NCI-H526 treated with DMSO at 0.1 percent for 48 hours (cell line): ENCODE results near the gene HDDC2.
"Not testable (repeated sequence)": the region's sequence is repeated elsewhere in the genome, so short reads cannot be mapped to it uniquely, and the experiment has no call there.

Experiments
- DNase-seq: peaks from one replicate; lab custom pipeline; 2025; lab: John Stamatoyannopoulos, UW

HDDC2 gene

DNA sequence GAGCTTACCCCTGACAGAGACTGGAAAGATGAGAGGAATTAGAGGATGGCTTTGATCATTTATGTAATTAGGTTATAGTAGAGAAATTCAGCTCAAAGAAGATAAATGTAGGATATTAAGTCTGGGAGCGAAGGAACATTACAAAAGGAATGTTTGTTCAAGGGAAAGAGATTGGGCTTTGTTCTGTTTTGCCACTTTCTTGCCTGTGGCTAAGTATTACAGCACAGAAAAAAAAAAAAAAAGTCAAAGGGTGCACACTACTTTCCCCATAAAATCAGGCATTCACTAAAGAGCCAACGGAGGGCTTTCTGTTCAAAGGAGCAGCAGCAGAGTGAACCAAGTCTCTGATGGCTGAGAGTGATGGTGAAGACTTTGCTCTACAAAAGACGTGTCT is 5.0 kb upstream of the HDDC2 start:
- DNase-seq = no peak

DNA sequence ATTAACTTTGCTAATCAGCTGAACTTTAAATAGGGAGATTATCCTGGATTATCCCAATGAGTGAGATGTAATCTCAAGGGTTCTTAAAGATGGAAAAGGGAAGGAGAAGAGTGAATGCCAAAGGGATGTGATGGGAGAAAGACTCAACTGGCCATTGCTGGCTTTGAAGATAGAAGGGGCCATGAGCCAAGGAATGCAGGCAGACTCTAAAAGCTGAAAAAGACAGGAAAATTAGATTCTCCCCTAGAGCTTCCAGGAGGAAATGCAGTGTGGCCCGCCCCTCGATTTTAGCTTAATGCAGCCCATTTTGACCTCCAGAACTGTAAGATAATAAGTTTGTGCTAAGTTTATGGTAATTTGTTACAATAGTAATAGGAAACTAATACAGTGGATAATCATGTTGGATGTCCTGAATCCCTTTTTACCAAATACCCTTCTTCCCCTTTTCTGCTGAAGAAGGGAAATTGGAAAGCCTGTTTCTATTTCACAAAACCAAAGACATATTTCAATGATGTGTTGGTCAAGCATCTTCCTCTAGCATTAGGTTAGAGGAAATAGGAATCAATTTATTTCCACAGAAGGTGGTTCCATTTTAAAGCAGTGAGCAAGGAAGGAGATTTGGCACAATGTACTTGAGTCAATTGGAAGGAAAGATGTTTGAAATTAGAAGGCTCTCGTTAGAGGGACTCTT is 3.3 kb upstream of the HDDC2 start:
- no peak for DNase-seq

GRCh38 chr6:125303512-125303854 is 1.7 kb upstream of the HDDC2 start:
- DNase-seq = no peak

DNA sequence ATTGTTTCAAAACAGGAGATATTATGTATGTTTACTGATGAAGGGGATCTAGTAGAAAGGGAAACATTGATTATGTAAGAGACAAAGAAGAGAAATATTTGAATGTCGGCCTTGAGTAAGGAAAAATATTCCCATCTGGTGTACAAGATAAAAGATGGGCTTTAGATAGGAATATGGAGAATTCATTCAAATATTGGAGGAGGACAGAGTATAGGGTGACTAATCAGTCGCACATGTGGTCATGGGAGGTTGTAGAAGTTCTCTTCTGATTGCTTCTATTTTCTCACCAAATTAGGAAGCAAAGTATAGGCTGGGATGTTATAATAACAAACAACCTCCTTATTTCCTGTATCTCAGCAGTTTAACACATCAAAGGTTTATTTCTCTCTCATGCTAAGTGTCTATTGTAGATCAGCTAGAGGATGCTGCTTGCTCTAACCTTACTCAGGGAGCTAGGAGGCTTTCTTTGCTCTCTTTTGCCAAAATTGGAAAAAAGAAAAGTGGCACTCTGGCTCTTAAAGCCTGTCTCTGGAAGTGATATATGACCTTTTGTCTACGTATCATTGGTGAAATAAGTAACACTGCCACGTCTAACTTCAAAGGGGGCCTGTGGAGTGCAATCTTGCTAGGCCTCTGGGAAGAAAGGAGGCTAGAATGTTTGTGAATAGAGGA is 1.2 kb upstream of the HDDC2 start:
- DNase-seq = no peak

DNA sequence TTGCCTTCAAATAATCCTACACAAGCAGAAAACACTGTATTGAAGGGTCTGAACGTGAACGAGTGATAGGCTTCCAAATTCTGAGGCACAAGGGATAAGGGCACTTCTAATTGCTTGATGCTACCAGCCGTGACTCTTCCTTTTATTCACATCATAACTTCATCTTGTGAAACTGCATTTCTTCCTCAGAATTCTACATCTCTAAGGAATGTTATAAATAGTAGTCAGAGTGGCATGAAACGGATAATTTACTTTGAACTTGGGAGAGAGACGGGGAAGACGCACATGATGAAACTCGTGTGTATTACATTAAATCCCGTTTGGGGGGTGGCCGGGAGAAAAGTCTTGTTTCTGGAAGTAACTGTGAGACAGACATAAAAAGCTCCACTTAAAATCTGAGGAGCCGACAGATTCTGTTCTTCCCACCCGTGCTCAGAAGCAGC is 754 bp downstream of the HDDC2 start:
- no peak for DNase-seq

- no peak for DNase-seq
These were observed 2.5 kb downstream of the HDDC2 start for GRCh38 chr6:125299257-125299656.

- no peak for DNase-seq
These were observed 5.3 kb downstream of the HDDC2 start for GRCh38 chr6:125296471-125296870.

DNA sequence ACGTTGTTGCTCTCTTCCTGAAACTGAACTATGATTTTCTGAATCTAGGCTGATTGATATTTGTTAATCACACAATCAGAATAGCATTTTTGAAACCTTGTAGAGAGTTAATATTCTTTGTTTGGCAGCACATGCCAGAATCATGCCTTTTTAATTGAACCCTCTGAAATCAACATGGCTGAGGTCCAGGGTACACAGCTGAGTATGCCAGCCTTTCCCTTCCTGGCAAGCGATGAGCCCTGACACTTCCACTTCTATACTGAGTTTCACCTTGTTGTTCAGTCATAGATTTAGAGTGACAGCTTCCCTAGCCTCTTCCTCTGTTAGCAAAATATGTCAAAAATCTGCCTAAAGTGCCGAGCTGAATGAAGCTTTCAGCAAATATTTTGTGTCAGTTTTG is 6.8 kb downstream of the HDDC2 start:
- no peak for DNase-seq

- no peak for DNase-seq
These were observed 7.7 kb downstream of the HDDC2 start for GRCh38 chr6:125294036-125294435.

DNA sequence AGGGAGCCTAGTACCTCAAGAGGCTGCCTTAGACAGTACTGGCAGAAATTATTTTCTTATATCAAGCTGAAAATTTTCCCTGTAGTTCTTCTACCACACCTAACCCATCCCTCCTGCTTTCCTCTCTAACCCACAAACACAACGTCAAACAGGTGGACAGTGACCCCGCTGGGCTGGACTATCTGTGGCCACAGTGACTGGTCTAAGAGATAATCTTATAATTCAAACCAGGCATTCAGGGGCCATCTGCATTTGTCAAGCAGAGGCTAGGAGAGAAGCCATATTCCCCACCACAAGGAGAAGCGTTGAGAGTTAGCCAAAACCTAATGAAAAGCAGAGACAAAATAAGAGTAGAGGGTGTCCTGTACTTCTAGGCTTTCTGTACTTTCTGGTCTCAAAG is 8.2 kb downstream of the HDDC2 start:
- no peak for DNase-seq

GRCh38 chr6:125287718-125288117 is 14.0 kb downstream of the HDDC2 start:
- no peak for DNase-seq

- DNase-seq = no peak
These were observed 15.8 kb downstream of the HDDC2 start for GRCh38 chr6:125285936-125286335.

DNA sequence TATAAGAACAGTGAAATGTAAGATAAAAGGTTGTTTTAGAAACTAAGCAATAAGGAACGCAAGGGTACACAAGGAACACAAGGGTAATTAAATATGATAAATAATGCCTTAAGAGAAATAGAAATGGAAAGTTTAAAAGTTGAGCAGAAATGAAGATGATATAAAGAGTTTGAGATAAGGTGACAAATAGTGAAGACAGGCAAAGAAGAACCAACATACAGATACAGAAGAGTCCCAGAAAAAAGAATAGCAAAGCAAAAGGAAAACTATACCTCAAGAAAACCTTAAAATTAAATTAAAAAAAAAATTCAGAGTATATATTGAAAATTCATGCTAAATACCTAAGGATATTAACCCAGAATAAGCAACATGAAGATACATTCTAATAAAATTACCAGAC is 16.4 kb downstream of the HDDC2 start:
- no peak for DNase-seq

- not testable (repeated sequence) for DNase-seq
These were observed 19.3 kb downstream of the HDDC2 start for GRCh38 chr6:125282470-125282869.

GRCh38 chr6:125280370-125281035 is 21.3 kb downstream of the HDDC2 start:
- not testable (repeated sequence) for DNase-seq

DNA sequence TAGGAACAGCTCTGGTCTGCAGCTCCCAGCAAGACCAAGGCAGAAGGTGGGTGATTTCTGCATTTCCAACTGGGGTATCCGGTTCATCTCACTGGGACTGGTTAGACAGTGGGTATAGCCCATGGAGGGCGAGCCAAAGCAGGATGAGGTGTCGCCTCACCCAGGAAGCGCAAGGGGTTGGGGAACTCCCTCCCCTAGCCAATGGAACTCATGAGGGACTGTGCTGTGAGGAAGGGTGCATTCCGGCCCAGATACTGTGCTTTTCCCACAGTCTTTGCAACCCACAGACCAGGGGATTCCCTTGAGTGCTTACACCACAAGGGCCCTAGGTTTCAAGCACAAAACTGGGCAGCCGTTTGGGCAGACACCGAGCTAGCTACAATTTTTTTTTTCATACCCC is 21.8 kb downstream of the HDDC2 start:
- no peak for DNase-seq

DNA sequence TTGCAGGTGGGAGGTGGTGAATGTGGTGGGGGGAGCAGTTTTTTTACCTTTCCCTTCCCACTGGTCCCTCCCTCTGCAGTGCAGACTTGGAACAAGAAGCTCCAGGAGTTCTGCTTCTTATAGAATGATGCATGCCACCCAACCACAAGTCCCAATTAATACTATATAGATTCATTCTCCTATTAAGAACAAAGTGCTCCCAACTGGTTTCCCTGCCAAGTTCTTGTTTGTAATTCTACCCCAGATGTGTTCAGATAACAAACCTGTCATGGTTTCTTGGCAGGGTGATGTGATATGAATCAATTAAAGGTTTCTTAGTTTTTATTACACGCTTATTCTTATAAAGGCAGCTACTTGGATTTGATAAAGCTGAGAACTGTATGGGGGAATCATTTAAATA is 23.9 kb downstream of the HDDC2 start:
- DNase-seq = no peak

DNA sequence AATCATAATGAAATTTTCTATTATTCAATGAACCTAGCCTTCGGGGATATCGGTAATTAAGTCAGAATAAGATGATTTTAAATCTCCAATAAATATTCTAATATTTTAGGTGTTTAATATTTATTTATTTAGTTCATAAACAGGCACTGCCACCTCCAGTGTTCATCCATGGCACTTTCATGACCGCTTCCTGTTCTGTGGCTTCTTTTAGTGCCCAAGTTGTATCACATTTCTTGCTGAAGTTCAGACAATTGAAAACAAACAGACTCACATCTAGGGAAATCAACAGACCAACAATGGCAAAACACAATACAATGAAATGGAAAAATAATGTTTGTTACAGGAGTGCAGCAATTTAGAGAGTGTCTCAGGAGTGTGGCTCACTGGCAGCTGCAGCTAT is 26.0 kb downstream of the HDDC2 start:
- no peak for DNase-seq

GRCh38 chr6:125274935-125275334 is 26.8 kb downstream of the HDDC2 start:
- no peak for DNase-seq

GRCh38 chr6:125273965-125274364 is 27.8 kb downstream of the HDDC2 start:
- no peak for DNase-seq

DNA sequence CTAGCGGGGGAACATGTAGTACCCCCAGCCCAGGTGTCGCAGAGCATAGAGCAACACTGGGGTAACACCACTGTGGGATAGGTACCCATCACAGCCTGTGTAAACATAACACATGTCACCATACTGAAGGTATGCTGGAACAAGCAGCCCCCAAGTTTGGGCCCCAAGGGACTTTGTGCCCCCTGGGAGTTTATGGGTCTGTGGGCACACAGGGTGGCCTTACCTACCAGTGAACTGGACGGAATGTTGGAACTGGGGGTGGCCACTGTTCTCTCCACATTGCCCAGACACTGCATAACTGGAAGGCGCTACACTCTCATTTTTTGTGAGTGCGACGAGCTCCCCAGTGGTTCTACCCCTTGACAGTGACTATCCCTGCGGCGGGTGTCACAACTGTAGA is 28.5 kb downstream of the HDDC2 start:
- no peak for DNase-seq

DNA sequence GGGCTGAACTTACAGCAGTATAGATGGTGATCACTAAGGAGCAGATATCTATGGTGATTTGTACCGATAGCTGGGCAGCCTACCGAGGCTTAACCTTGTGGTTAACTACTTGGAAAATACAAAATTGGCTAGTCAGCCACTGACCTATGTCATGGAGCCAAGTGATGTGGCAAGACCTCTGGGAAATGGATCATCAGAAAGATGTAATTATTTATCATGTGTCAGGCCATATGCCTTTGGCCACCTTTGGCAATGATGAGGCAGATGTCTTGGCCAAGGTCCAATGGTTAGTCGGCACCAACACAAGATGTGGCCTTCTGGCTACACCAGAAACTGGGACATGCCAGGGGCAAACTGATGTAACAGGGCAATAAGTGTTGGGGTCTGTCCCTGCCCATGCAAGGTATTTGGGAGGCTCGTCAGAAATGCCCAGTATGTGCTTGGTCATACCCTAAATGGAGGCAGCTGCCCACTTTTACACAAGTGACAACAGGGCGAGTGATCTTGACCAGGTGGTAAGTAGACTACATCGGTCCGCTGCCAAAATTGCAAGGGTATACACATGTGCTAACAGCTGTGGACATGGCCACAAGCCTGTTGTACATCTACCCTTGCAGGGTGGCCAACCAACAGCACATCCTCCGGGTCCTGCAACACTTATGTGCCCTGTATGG is 30.1 kb downstream of the HDDC2 start:
- DNase-seq = no peak

GRCh38 chr6:125270380-125270779 is 31.4 kb downstream of the HDDC2 start:
- DNase-seq = no peak
